Measurements from ENCODE around the gene DNAAF1. TPM values are rescaled to one million over a fixed set of nuclear protein-coding genes. Genes with fewer than 3 reads are reported as not detected.

Gene DNAAF1
- total and polyA plus RNA-seq, 2 of the 8 experiments (the other 6 are each of a cell fraction or from before 2014, with no cell fraction given) = 0.09 to 0.15 TPM

- H3K23ac ChIP-seq (ENCODE audit: insufficient read length) = no peak overlapping the region
- H2BK15ac ChIP-seq (ENCODE audit: low read length) = no peak overlapping the region
- H3K56ac ChIP-seq (replicated peaks; ENCODE audit: insufficient read length, low read depth, low read length) = no peak overlapping the region
- ChIA-PET CTCF (ENCODE audit: partially characterized antibody) (interaction anchor here (0.6 to 1.5 kb wide), 3 partner anchors 24 to 93 kb away, joined by 3 to 4 read pairs (median 4); no protein-coding TSS in a partner anchor), POLR2A (ENCODE audit: partially characterized antibody) (no interaction called here)
- no peaks in the 10 kb centered on the region for H4K20me1 ChIP-seq (replicated peaks in 1 of 2; ENCODE audit: control insufficient read depth in 1 of 2, insufficient read depth in 2 of 2, low read length in 2 of 2)
- DNase-seq (ENCODE audit: low read depth in 1 of 2, low spot score in 2 of 2) (no peak), FAIRE-seq (no peak)
- H2AFZ ChIP-seq (ENCODE audit: low read length) = no peak overlapping the region
- no peak overlapping the region for H2BK12ac ChIP-seq (ENCODE audit: low read depth, low read length)
- peaks cover 0 to 3% (median 1%) of the 10 kb centered on the region in 4 experiments; a peak in 3 of 7 replicates for H3K4me1 ChIP-seq (replicated peaks in 1 of 4; ENCODE audit: control insufficient read depth in 3 of 4, insufficient read depth in 4 of 4, low read length in 3 of 4)
- H2BK120ac ChIP-seq (replicated peaks; ENCODE audit: low read depth, low read length) = no peak overlapping the region
- no peaks in the 10 kb centered on the region for H3K23me2 ChIP-seq (ENCODE audit: low read depth, low read length)
- H4K5ac ChIP-seq (ENCODE audit: insufficient read length, low read depth, low read length) = no peak overlapping the region
- no peak overlapping the region; the same call in 1 of the 2 replicates for H4K8ac ChIP-seq (ENCODE audit: extremely low read depth, insufficient read depth, low read length)
- no peak overlapping the region for H3K4me3 ChIP-seq (ENCODE audit: extremely low read depth in 1 of 4, insufficient read depth in 2 of 4, low read depth in 3 of 4, low read length in 4 of 4)
- H3K27me3 ChIP-seq (replicated peaks in 1 of 4; ENCODE audit: control insufficient read depth in 3 of 4, extremely low read depth in 1 of 4, insufficient read depth in 3 of 4, low read length in 3 of 4) = no peaks in the 10 kb centered on the region
- H2BK5ac ChIP-seq (ENCODE audit: low read depth, low read length) = no peak overlapping the region
- no peak overlapping the region for H3K4me2 ChIP-seq (ENCODE audit: insufficient read depth in 1 of 2, low read depth in 2 of 2, low read length in 2 of 2)
- no peak overlapping the region for H3K14ac ChIP-seq (ENCODE audit: insufficient read length)
- H3K9ac ChIP-seq (replicated peaks in 1 of 4; ENCODE audit: extremely low read depth in 1 of 4, low read depth in 3 of 4, low read length in 3 of 4) = no peak overlapping the region
- no peak overlapping the region for H2AK5ac ChIP-seq (ENCODE audit: low read depth, low read length)
- TF ChIP-seq SP4 (IDR thresholded peaks at IDR 0.05; ENCODE audit: low read length) = no peak
- TF ChIP-seq EZH2 (IDR thresholded peaks at IDR 0.05; ENCODE audit: low read depth, low read length, severe bottlenecking) = no peak
- TF ChIP-seq TAF7 (optimal IDR thresholded peaks at IDR 0.05; ENCODE audit: borderline replicate concordance, low read depth, low read length) = no peak
- TF ChIP-seq KDM1A (IDR thresholded peaks at IDR 0.05; ENCODE audit: borderline replicate concordance, low read length) = no peak
- no peak for TF ChIP-seq GABPA (IDR thresholded peaks at IDR 0.05; ENCODE audit: borderline replicate concordance, insufficient read depth, low read length)
- TF ChIP-seq TBP (IDR thresholded peaks at IDR 0.05; ENCODE audit: low read depth, low read length) = no peak
- TF ChIP-seq KDM4A (IDR thresholded peaks at IDR 0.05; ENCODE audit: low read depth, low read length, severe bottlenecking) = no peak
- TF ChIP-seq BACH1 (IDR thresholded peaks at IDR 0.05; ENCODE audit: low read length) = no peak
- no peak for TF ChIP-seq JUN (IDR thresholded peaks at IDR 0.05; ENCODE audit: low read depth, low read length)
- no peak overlapping the region for H4K91ac ChIP-seq (replicated peaks; ENCODE audit: insufficient read length, low read length)
- H3K36me3 ChIP-seq (ENCODE audit: control insufficient read depth in 2 of 4, insufficient read depth in 4 of 4, low read length in 3 of 4) = no peaks in the 10 kb centered on the region
- no peak overlapping the region for H3K4ac ChIP-seq (replicated peaks; ENCODE audit: insufficient read length, low read depth, low read length)
- WGBS, 2 experiments (ENCODE audit: extremely low coverage in 1 of 2, insufficient coverage in 1 of 2, insufficient read length in 1 of 2, insufficient replicate concordance in 2 of 2, low coverage in 1 of 2, low lambda C conversion rate in 2 of 2, missing lambda C conversion rate in 1 of 2) = 84% methylated on average over 5 of the region's 5 CpGs; no CpG with 5 or more reads in 1 of the 2 experiments
- no peaks in the 10 kb centered on the region for H3K9me3 ChIP-seq (ENCODE audit: insufficient read depth in 2 of 2, low read depth in 1 of 2, low read length in 1 of 2)
- H3K27ac ChIP-seq (ENCODE audit: low read depth, low read length) = no peak overlapping the region
- no peaks in the 10 kb centered on the region for H3K79me2 ChIP-seq (ENCODE audit: control insufficient read depth in 1 of 2, insufficient read depth in 2 of 2, low read length in 2 of 2)
- no peak overlapping the region for H3K18ac ChIP-seq (ENCODE audit: extremely low read depth, low read length)
- no peak overlapping the region for H2BK20ac ChIP-seq (ENCODE audit: low read length)
- no peaks in the 10 kb centered on the region for H3K79me1 ChIP-seq (ENCODE audit: low read depth, low read length)
Measured at GRCh38 chr16:84215531-84215930, 70.4 kb downstream of the DNAAF1 start.

All from H1 (cell line).